NOMO-1 treated with DMSO at 0.1 percent for 48 hours (cell line): Measurements from ENCODE around the gene ADAM33.

ENCODE experiments used
- DNase-seq: peaks from one replicate; lab custom pipeline; 2025; ENCODE audit not compliant: unreplicated experiment; lab: John Stamatoyannopoulos, UW

Gene ADAM33

GRCh38 chr20:3681931-3682781 is at the start of gene ADAM33:
ADAM33 (minus strand) TSS chr20:3682010; CDS start chr20:3682004, 6 bp downstream.
- DNase-seq: no peak

GRCh38 chr20:3730803-3731672 is 49.2 kb upstream of the ADAM33 start:
- no peak for DNase-seq

- DNase-seq: no peak
Observed at GRCh38 chr20:3729811-3730540, 48.2 kb upstream of the ADAM33 start.

GRCh38 chr20:3729378-3729777 is 47.6 kb upstream of the ADAM33 start:
- DNase-seq: no peak

- no peak for DNase-seq
Observed at GRCh38 chr20:3728876-3729275, 47.1 kb upstream of the ADAM33 start.

GRCh38 chr20:3728354-3728753 is 46.5 kb upstream of the ADAM33 start:
- DNase-seq: no peak

GRCh38 chr20:3727401-3728021 is 45.7 kb upstream of the ADAM33 start:
- no peak for DNase-seq

GRCh38 chr20:3724356-3724755 is 42.5 kb upstream of the ADAM33 start:
- no peak for DNase-seq

- no peak for DNase-seq
Observed at GRCh38 chr20:3723284-3723683, 41.5 kb upstream of the ADAM33 start.

GRCh38 chr20:3721912-3722311 is 40.1 kb upstream of the ADAM33 start:
- no peak for DNase-seq

- no peak for DNase-seq
Observed at GRCh38 chr20:3720626-3721025, 38.8 kb upstream of the ADAM33 start.

GRCh38 chr20:3720068-3720467 is 38.3 kb upstream of the ADAM33 start:
- DNase-seq: no peak

- DNase-seq: no peak
Observed at GRCh38 chr20:3719046-3719445, 37.2 kb upstream of the ADAM33 start.

- DNase-seq: no peak
Observed at GRCh38 chr20:3716195-3716834, 34.5 kb upstream of the ADAM33 start.

GRCh38 chr20:3714092-3714491 is 32.3 kb upstream of the ADAM33 start:
- DNase-seq: peak; percentile 22

GRCh38 chr20:3712279-3712873 is 30.6 kb upstream of the ADAM33 start, which contains the start of gene SIGLEC1:
SIGLEC1 (minus strand) TSS chr20:3712600; CDS start chr20:3707128, 5,472 bp downstream.
- peak; percentile 86 for DNase-seq

GRCh38 chr20:3711484-3711941 is 29.7 kb upstream of the ADAM33 start:
- no peak for DNase-seq

GRCh38 chr20:3710703-3711483 is 29.1 kb upstream of the ADAM33 start:
- peak; percentile 13 for DNase-seq

- DNase-seq: no peak
Observed at GRCh38 chr20:3710011-3710466, 28.2 kb upstream of the ADAM33 start.
